GM12878 (cell line): Measurements from ENCODE around the gene FKRP. TPM values are rescaled to one million over a fixed set of nuclear protein-coding genes. Genes with fewer than 3 reads are reported as not detected.

ENCODE experiments used
- CBFB ChIP-seq: IDR thresholded peaks from 2 replicates; pipeline ENCODE4 v1.6.1; 2016; ENCODE audit warnings: antibody characterized with exemption, low read depth
- E2F4 ChIP-seq: IDR thresholded peaks from 2 replicates; pipeline ENCODE4 v1.6.1; 2012; ENCODE audit warnings: low read depth, low read length, improper control_type of control experiment
- PML ChIP-seq: IDR thresholded peaks from 2 replicates; pipeline ENCODE4 v1.6.1; 2012; ENCODE audit warnings: low read length, inconsistent platforms
- POLR2AphosphoS5 ChIP-seq: IDR thresholded peaks from 2 replicates; pipeline ENCODE4 v1.6.1; 2011; ENCODE audit warnings: mild to moderate bottlenecking, low read length, inconsistent platforms
- RUNX3 ChIP-seq: IDR thresholded peaks from 2 replicates; pipeline ENCODE4 v1.6.1; 2012; ENCODE audit warnings: low read length, inconsistent platforms
- SRF ChIP-seq, 2 experiments: IDR thresholded peaks; 2 replicates each; pipeline ENCODE4 v1.6.1; 2011; ENCODE audit warnings: low read depth in 2 of 2, low read length in 2 of 2, mild to moderate bottlenecking in 1 of 2, moderate library complexity in 1 of 2
- TAF1 ChIP-seq: IDR thresholded peaks from 2 replicates; pipeline ENCODE4 v1.6.1; 2011; ENCODE audit warnings: mild to moderate bottlenecking, low read depth, low read length, borderline replicate concordance
- polyA plus RNA-seq, 11 experiments: library from polyadenylated mRNA; depleted of rRNA in 4 of 11; unstranded in 6 of 11; stranded (reverse) in 5 of 11; fragments of >200 nt; fragmentation: Nextera tagmentation in 4 of 11; fragmentation: Illumina TruSeq in 1 of 11; extraction: Ambion mirVana in 4 of 11; extraction: Trizol in 1 of 11; gene quantifications; 1 replicate in 1 of 11; 2 replicates in 10 of 11; pipeline versions ENCODE4 v1.2.1 to v1.2.3, GENCODE V29; 2011 to 2016; ENCODE audit warnings: inconsistent platforms in 2 of 11, missing spikeins in 2 of 11, low read depth in 1 of 11
- total RNA-seq, 4 experiments: library from RNA; depleted of rRNA in 3 of 4; stranded (reverse); fragments of >200 nt in 3 of 4; fragmentation: Illumina TruSeq in 1 of 4; extraction: Trizol in 1 of 4; gene quantifications; 2 replicates each; pipeline versions ENCODE4 v1.2.1 to v1.2.3, GENCODE V29; 2013 to 2021
- TF ChIP-seq, protein P1 (sequence below): fragments of 450-650 bp; IDR thresholded peaks from 2 replicates; pipeline ENCODE4 v1.6.1; 2018; ENCODE audit warnings: borderline replicate concordance, mild to moderate bottlenecking; ENCODE audit not compliant: partially characterized antibody
- TF ChIP-seq, protein P2 (sequence below): fragments of 450-650 bp; IDR thresholded peaks from 2 replicates; pipeline ENCODE4 v1.6.1; 2017; ENCODE audit warnings: mild to moderate bottlenecking

Gene FKRP
- total and polyA plus RNA-seq, 10 of the 15 experiments (the other 5 are each of a cell fraction or from before 2014, with no cell fraction given): 1.3 to 14.1 (median 7.8) TPM

DNA sequence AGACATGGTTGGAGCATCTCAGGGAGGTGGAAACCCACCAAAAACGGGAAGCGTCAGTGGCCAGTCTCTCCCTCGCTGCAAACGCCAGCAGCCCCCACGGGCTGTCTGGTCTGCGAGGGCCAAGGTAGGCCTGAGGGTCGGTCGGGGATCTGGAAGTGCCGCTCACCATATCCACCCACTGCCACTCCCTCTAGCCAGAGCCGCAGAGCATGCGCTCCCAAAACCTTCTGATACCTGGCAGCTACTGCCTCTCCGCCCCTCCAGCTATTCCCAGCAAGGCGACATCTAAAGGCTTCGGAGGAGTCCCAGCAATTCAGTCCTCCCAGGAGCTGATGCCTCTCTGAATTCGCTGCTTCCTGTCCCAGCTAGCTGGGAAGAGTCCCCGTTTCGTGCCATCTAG lies 4.4 kb upstream of the FKRP start (continued):
- TF ChIP-seq, protein P1, sequence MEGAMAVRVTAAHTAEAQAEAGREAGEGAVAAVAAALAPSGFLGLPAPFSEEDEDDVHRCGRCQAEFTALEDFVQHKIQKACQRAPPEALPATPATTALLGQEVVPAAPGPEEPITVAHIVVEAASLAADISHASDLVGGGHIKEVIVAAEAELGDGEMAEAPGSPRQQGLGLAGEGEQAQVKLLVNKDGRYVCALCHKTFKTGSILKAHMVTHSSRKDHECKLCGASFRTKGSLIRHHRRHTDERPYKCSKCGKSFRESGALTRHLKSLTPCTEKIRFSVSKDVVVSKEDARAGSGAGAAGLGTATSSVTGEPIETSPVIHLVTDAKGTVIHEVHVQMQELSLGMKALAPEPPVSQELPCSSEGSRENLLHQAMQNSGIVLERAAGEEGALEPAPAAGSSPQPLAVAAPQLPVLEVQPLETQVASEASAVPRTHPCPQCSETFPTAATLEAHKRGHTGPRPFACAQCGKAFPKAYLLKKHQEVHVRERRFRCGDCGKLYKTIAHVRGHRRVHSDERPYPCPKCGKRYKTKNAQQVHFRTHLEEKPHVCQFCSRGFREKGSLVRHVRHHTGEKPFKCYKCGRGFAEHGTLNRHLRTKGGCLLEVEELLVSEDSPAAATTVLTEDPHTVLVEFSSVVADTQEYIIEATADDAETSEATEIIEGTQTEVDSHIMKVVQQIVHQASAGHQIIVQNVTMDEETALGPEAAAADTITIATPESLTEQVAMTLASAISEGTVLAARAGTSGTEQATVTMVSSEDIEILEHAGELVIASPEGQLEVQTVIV: no peak
- TF ChIP-seq CBFB (no peak), SRF (IDR thresholded peaks at IDR 0.05; ENCODE audit: low read depth in 2 of 2, low read length in 2 of 2) (no peak), TAF1 (no peak), PML (no peak), POLR2AphosphoS5 (no peak), RUNX3 (no peak), E2F4 (no peak)
- TF ChIP-seq, protein P2, sequence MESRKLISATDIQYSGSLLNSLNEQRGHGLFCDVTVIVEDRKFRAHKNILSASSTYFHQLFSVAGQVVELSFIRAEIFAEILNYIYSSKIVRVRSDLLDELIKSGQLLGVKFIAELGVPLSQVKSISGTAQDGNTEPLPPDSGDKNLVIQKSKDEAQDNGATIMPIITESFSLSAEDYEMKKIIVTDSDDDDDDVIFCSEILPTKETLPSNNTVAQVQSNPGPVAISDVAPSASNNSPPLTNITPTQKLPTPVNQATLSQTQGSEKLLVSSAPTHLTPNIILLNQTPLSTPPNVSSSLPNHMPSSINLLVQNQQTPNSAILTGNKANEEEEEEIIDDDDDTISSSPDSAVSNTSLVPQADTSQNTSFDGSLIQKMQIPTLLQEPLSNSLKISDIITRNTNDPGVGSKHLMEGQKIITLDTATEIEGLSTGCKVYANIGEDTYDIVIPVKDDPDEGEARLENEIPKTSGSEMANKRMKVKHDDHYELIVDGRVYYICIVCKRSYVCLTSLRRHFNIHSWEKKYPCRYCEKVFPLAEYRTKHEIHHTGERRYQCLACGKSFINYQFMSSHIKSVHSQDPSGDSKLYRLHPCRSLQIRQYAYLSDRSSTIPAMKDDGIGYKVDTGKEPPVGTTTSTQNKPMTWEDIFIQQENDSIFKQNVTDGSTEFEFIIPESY: no peak
